EH (cell line): Measurements from ENCODE around the gene INVS.

ENCODE experiments used
- DNase-seq: peaks from one replicate; pipeline ENCODE4 v3.0.0-alpha.2; 2015; ENCODE audit warnings: low read depth

The INVS gene

GRCh38 chr9:100277166-100277979 is 178.3 kb downstream of the INVS start:
- DNase-seq = peak; percentile 76

GRCh38 chr9:100281066-100281465 is 182.0 kb downstream of the INVS start:
- DNase-seq = no peak

GRCh38 chr9:100281676-100282387 is 182.8 kb downstream of the INVS start:
- no peak for DNase-seq

- DNase-seq = no peak
Measured at GRCh38 chr9:100282388-100282719, 183.3 kb downstream of the INVS start.

GRCh38 chr9:100284247-100284646 is 185.2 kb downstream of the INVS start:
- no peak for DNase-seq

- DNase-seq = no peak
Measured at GRCh38 chr9:100285080-100285479, 186.0 kb downstream of the INVS start.

GRCh38 chr9:100285601-100286000 is 186.6 kb downstream of the INVS start:
- no peak for DNase-seq

- no peak for DNase-seq
Measured at GRCh38 chr9:100286257-100286656, 187.2 kb downstream of the INVS start.

- no peak for DNase-seq
Measured at GRCh38 chr9:100287186-100287585, 188.1 kb downstream of the INVS start.

GRCh38 chr9:100290714-100291113 is 191.7 kb downstream of the INVS start:
- no peak for DNase-seq

- no peak for DNase-seq
Measured at GRCh38 chr9:100292414-100292813, 193.4 kb downstream of the INVS start.

GRCh38 chr9:100294341-100294740 is 195.3 kb downstream of the INVS start:
- DNase-seq = peak; percentile 22

- DNase-seq = no peak
Measured at GRCh38 chr9:100294806-100295205, 195.8 kb downstream of the INVS start.

- no peak for DNase-seq
Measured at GRCh38 chr9:100295240-100295639, 196.2 kb downstream of the INVS start.

- no peak for DNase-seq
Measured at GRCh38 chr9:100296407-100296806, 197.4 kb downstream of the INVS start.

- no peak for DNase-seq
Measured at GRCh38 chr9:100298378-100298777, 199.3 kb downstream of the INVS start.

GRCh38 chr9:100303747-100304146 is 204.7 kb downstream of the INVS start:
- DNase-seq = peak; percentile 31

- no peak for DNase-seq
Measured at GRCh38 chr9:100306283-100306682, 207.2 kb downstream of the INVS start.

- no peak for DNase-seq
Measured at GRCh38 chr9:100307080-100307479, 208.0 kb downstream of the INVS start.

- peak; percentile 56 for DNase-seq
Measured at GRCh38 chr9:100308965-100309564, 210.0 kb downstream of the INVS start.

- peak; percentile 80 for DNase-seq
Measured at GRCh38 chr9:100309992-100310391, 210.9 kb downstream of the INVS start.

GRCh38 chr9:100315561-100315960 is 216.5 kb downstream of the INVS start:
- DNase-seq = no peak

GRCh38 chr9:100317706-100318105 is 218.7 kb downstream of the INVS start:
- peak; percentile 80 for DNase-seq
